Ascending aorta (tissue), 2 donors: ENCODE data around the gene CHST10. TPM values are rescaled to one million over a fixed set of nuclear protein-coding genes. Genes with fewer than 3 reads are reported as not detected.
A peak's percentile ranks its signal among the peaks of the same experiment; 100 is the strongest.

Source experiments
- DNase-seq, 2 donors: peaks; one replicate each; pipeline ENCODE4 v3.0.0-alpha.2; 2019; ENCODE audit warnings: low spot score in 2 of 2
- H3K27ac ChIP-seq, 2 donors: fragments of 200-600 bp; sonication (generic); one replicate each; pipeline ENCODE4 v1.5.1; 2016 to 2017; ENCODE audit warnings: mild to moderate bottlenecking in 1 of 2
- H3K27me3 ChIP-seq: fragments of 200-600 bp; sonication (generic); one replicate; pipeline ENCODE4 v1.5.1; 2017
- H3K36me3 ChIP-seq, 2 donors: fragments of 200-600 bp; sonication (generic); one replicate each; pipeline ENCODE4 v1.5.1; 2016
- H3K4me1 ChIP-seq, 2 donors: fragments of 200-600 bp; sonication (generic); one replicate each; pipeline ENCODE4 v1.5.1; 2016 to 2017; ENCODE audit warnings: mild to moderate bottlenecking in 1 of 2
- H3K4me3 ChIP-seq, 2 donors: fragments of 200-600 bp; sonication (generic); one replicate each; pipeline ENCODE4 v1.5.1; 2016 to 2017; ENCODE audit warnings: mild to moderate bottlenecking in 1 of 2
- H3K9me3 ChIP-seq, 2 donors: fragments of 200-600 bp; sonication (generic); one replicate each; pipeline ENCODE4 v1.5.1; 2016
- CTCF ChIP-seq, 3 experiments: fragments of 200-600 bp in 2 of 3; fragments of 450-650 bp in 1 of 3; sonication (generic) in 2 of 3; IDR thresholded peaks; one replicate each; pipeline ENCODE4 v1.5.1; 2016 to 2019; ENCODE audit warnings: antibody characterized with exemption in 3 of 3, mild to moderate bottlenecking in 1 of 3, moderate library complexity in 1 of 3
- intact Hi-C: fragments of 100-400 bp; cut with DNase I; formaldehyde crosslinking; loops from one replicate; pipeline ENCODE4 v1.15.1; 2023
- total RNA-seq: library from RNA; depleted of rRNA; stranded (reverse); fragments of >200 nt; gene quantifications from one replicate; pipeline ENCODE4 v1.1.0, GENCODE V29; 2016

Gene CHST10
- total RNA-seq, 1 donor from 2014 or later, result 4.9 TPM

- no peak overlapping the region for H3K27ac ChIP-seq
- no peaks in the 10 kb centered on the region for H3K27me3 ChIP-seq
- no peaks in the 10 kb centered on the region for H3K36me3 ChIP-seq
- intact Hi-C loops, result no loop called here
- no peaks in the 10 kb centered on the region for H3K9me3 ChIP-seq
- no peak for DNase-seq
- no peaks in the 10 kb centered on the region for H3K4me1 ChIP-seq
- H3K4me3 ChIP-seq, result no peak overlapping the region
- TF ChIP-seq CTCF (IDR thresholded peaks at IDR 0.05), result no peak
These were observed 33.5 kb downstream of the CHST10 start for GRCh38 chr2:100383954-100384353.

GRCh38 chr2:100383306-100383705 is 34.2 kb downstream of the CHST10 start:
- Histone ChIP-seq H3K27ac (no peak overlapping the region), H3K4me3 (no peak overlapping the region), H3K9me3 (no peaks in the 10 kb centered on the region), H3K27me3 (no peaks in the 10 kb centered on the region), H3K4me1 (no peaks in the 10 kb centered on the region), H3K36me3 (no peaks in the 10 kb centered on the region)
- intact Hi-C loops, result no loop called here
- TF ChIP-seq CTCF (IDR thresholded peaks at IDR 0.05), result no peak
- no peak for DNase-seq

GRCh38 chr2:100381240-100381639 is 36.2 kb downstream of the CHST10 start:
- H3K36me3 ChIP-seq, result no peaks in the 10 kb centered on the region
- H3K9me3 ChIP-seq, result no peaks in the 10 kb centered on the region
- peak; percentile 64 to 84 (median 65) for TF ChIP-seq CTCF (IDR thresholded peaks at IDR 0.05)
- H3K4me3 ChIP-seq, result no peak overlapping the region
- no peaks in the 10 kb centered on the region for H3K4me1 ChIP-seq
- no peaks in the 10 kb centered on the region for H3K27me3 ChIP-seq
- DNase-seq, result peak in 1 of 2 donors; percentile 82
- H3K27ac ChIP-seq, result no peak overlapping the region
- intact Hi-C loops, result loop anchor here (2.0 kb wide), 1 partner anchor 118 kb away; no protein-coding TSS in a partner anchor

GRCh38 chr2:100380681-100381080 is 36.8 kb downstream of the CHST10 start:
- Histone ChIP-seq H3K36me3 (no peaks in the 10 kb centered on the region), H3K4me3 (no peak overlapping the region), H3K27me3 (no peaks in the 10 kb centered on the region), H3K9me3 (no peaks in the 10 kb centered on the region), H3K4me1 (no peaks in the 10 kb centered on the region), H3K27ac (no peak overlapping the region)
- no peak for DNase-seq
- intact Hi-C loops, result loop anchor here (2.0 kb wide), 1 partner anchor 118 kb away; no protein-coding TSS in a partner anchor
- TF ChIP-seq CTCF (IDR thresholded peaks at IDR 0.05), result no peak

- Histone ChIP-seq H3K36me3 (no peaks in the 10 kb centered on the region), H3K27me3 (no peaks in the 10 kb centered on the region), H3K27ac (no peak overlapping the region), H3K4me1 (no peaks in the 10 kb centered on the region), H3K9me3 (peaks cover 0 to 7% of the 10 kb centered on the region in 2 donors), H3K4me3 (no peak overlapping the region)
- TF ChIP-seq CTCF (IDR thresholded peaks at IDR 0.05), result no peak
- intact Hi-C loops, result no loop called here
- no peak for DNase-seq
These were observed 40.6 kb downstream of the CHST10 start for GRCh38 chr2:100376836-100377235.

- intact Hi-C loops, result no loop called here
- peaks cover 5 to 20% of the 10 kb centered on the region in 2 donors for H3K9me3 ChIP-seq
- no peak overlapping the region for H3K27ac ChIP-seq
- H3K4me1 ChIP-seq, result no peaks in the 10 kb centered on the region
- no peaks in the 10 kb centered on the region for H3K36me3 ChIP-seq
- no peaks in the 10 kb centered on the region for H3K27me3 ChIP-seq
- no peak overlapping the region for H3K4me3 ChIP-seq
- DNase-seq, result no peak
- TF ChIP-seq CTCF (IDR thresholded peaks at IDR 0.05), result no peak
These were observed 50.3 kb downstream of the CHST10 start for GRCh38 chr2:100367163-100367562.
